GDM1 (cell line): ENCODE results near the gene NOS1AP.
"Not testable (repeated sequence)": the region's sequence is repeated elsewhere in the genome, so short reads cannot be mapped to it uniquely, and the experiment has no call there.

Source experiments
- DNase-seq: peaks from one replicate; lab custom pipeline; 2025; lab: John Stamatoyannopoulos, UW

NOS1AP gene

GRCh38 chr1:162416215-162416614, 346.7 kb downstream of the NOS1AP start:
- no peak for DNase-seq

- no peak for DNase-seq
Measured at GRCh38 chr1:162416909-162417308, 347.4 kb downstream of the NOS1AP start.

- no peak for DNase-seq
Measured at GRCh38 chr1:162417650-162418049, 348.2 kb downstream of the NOS1AP start.

- DNase-seq: not testable (repeated sequence)
Measured at GRCh38 chr1:162418584-162418983, 349.1 kb downstream of the NOS1AP start.

GRCh38 chr1:162419450-162419931, 350.0 kb downstream of the NOS1AP start:
- DNase-seq: not testable (repeated sequence)
